Measurements from ENCODE around the gene TNFAIP8L1.
A peak's percentile ranks its signal among the peaks of the same experiment; 100 is the strongest.

TNFAIP8L1 gene

DNA sequence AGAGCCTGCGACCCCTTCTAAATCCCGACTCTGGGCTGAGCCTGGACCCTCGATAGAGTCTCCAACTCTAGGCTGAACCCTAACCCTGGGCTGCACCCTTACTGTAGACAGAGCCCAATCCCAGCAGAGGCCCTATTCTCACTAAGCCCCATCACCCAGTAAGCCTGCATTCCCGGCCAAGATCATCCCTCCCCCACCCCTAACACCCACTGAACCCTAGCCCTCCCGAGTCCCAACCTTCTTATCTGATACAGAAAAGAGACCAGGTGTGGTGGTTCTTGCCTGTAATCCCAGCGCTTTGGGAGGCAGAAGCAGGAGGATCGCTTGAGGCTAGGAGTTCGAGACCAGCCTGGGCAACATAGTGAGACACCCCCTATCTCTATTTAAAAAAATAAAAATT is 2.6 kb upstream of the TNFAIP8L1 start:
- Histone ChIP-seq H2AFZ (peak overlapping the region; percentile 80), H3K4me1 (no peaks in the 10 kb centered on the region), H3K36me3 (ENCODE audit: control insufficient read depth, insufficient read depth, low read length) (no peaks in the 10 kb centered on the region), H3K4me3 (ENCODE audit: low read depth, low read length) (peak overlapping the region; percentile 55), H3K27me3 (ENCODE audit: control insufficient read depth, insufficient read depth, low read length) (no peaks in the 10 kb centered on the region), H3K79me2 (no peaks in the 10 kb centered on the region), H3K9ac (no peak overlapping the region), H3K27ac (no peak overlapping the region), H3K4me2 (ENCODE audit: low read length) (peak overlapping the region; percentile 87), H3K9me3 (ENCODE audit: control insufficient read depth, low read length) (no peaks in the 10 kb centered on the region)
- TF ChIP-seq, protein P1, sequence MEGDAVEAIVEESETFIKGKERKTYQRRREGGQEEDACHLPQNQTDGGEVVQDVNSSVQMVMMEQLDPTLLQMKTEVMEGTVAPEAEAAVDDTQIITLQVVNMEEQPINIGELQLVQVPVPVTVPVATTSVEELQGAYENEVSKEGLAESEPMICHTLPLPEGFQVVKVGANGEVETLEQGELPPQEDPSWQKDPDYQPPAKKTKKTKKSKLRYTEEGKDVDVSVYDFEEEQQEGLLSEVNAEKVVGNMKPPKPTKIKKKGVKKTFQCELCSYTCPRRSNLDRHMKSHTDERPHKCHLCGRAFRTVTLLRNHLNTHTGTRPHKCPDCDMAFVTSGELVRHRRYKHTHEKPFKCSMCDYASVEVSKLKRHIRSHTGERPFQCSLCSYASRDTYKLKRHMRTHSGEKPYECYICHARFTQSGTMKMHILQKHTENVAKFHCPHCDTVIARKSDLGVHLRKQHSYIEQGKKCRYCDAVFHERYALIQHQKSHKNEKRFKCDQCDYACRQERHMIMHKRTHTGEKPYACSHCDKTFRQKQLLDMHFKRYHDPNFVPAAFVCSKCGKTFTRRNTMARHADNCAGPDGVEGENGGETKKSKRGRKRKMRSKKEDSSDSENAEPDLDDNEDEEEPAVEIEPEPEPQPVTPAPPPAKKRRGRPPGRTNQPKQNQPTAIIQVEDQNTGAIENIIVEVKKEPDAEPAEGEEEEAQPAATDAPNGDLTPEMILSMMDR (IDR thresholded peaks at IDR 0.05) = no peak

DNA sequence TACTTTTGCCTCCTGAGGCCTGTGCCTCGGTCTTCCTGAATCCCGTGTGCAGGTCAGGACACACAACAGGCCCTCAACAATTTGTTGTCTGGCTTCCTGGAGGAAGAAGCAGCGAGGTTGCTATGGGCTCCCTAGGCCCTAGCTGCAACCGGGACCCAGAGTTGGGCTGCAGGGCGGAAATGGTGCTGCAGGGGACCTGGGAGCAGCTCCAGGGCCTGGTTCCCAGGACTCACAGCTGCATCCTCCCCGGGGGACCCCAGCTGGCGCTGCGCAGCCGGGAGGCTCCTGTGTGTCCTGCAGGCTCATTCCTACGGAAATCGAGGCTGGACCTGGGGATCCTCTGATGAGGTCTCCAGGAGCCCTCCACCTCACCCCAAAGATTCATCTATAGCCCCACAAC is 999 bp upstream of the TNFAIP8L1 start:
- no peaks in the 10 kb centered on the region for H3K36me3 ChIP-seq (ENCODE audit: control insufficient read depth, insufficient read depth, low read length)
- no peaks in the 10 kb centered on the region for H3K4me1 ChIP-seq
- no peak overlapping the region for H3K4me2 ChIP-seq (ENCODE audit: low read length)
- H2AFZ ChIP-seq = peak overlapping the region; percentile 82
- no peak overlapping the region for H3K9ac ChIP-seq
- TF ChIP-seq, protein P1 (IDR thresholded peaks at IDR 0.05) = no peak
- no peak overlapping the region for H3K4me3 ChIP-seq (ENCODE audit: low read depth, low read length)
- H3K27me3 ChIP-seq (ENCODE audit: control insufficient read depth, insufficient read depth, low read length) = no peaks in the 10 kb centered on the region
- no peak overlapping the region for H3K27ac ChIP-seq
- no peaks in the 10 kb centered on the region for H3K9me3 ChIP-seq (ENCODE audit: control insufficient read depth, low read length)
- H3K79me2 ChIP-seq = no peaks in the 10 kb centered on the region

DNA sequence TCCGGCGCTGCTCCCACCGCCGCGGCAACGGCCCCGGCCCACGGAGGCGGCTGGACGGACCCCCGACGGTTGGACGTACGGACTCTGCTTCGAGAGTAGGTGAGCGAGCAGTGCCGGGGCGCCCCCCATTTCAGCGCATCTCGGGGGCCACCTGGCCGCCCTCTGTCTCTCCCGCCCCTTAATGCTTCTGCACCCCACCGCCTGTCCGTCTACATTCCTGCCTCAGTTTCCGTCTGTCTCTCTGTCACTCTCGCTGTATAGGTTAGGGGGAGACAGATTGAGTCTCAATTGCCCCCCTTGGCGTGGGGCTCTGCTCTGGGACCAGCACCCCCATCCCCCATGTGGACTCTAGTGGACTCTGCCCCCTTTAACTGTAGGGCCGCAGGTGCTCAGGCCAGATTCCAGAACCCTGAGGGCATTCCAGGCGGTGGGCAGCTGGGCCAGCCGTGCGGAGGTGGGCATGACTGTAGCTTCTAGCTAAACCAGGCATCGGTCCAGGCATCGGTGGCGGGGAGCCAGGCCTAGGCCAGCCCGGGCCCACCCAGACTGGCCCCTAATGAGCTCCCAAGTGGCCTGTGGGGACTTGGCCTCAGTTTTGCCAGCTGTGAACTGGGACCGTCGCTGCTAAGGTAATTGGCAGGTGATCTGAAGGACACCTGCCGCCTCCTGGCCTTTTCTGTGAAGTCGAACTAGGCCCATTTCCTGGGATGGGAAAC is 373 bp downstream of the TNFAIP8L1 start:
- peak overlapping the region; percentile 20 for H3K27ac ChIP-seq
- H3K4me2 ChIP-seq (ENCODE audit: low read length) = peak overlapping the region; percentile 68
- no peaks in the 10 kb centered on the region for H3K36me3 ChIP-seq (ENCODE audit: control insufficient read depth, insufficient read depth, low read length)
- H3K4me1 ChIP-seq = no peaks in the 10 kb centered on the region
- TF ChIP-seq, protein P1 (IDR thresholded peaks at IDR 0.05) = no peak
- H3K9ac ChIP-seq = no peak overlapping the region
- H3K27me3 ChIP-seq (ENCODE audit: control insufficient read depth, insufficient read depth, low read length) = no peaks in the 10 kb centered on the region
- peak overlapping the region; percentile 45 for H2AFZ ChIP-seq
- no peaks in the 10 kb centered on the region for H3K79me2 ChIP-seq
- no peaks in the 10 kb centered on the region for H3K9me3 ChIP-seq (ENCODE audit: control insufficient read depth, low read length)
- H3K4me3 ChIP-seq (ENCODE audit: low read depth, low read length) = peak overlapping the region; percentile 58

DNA sequence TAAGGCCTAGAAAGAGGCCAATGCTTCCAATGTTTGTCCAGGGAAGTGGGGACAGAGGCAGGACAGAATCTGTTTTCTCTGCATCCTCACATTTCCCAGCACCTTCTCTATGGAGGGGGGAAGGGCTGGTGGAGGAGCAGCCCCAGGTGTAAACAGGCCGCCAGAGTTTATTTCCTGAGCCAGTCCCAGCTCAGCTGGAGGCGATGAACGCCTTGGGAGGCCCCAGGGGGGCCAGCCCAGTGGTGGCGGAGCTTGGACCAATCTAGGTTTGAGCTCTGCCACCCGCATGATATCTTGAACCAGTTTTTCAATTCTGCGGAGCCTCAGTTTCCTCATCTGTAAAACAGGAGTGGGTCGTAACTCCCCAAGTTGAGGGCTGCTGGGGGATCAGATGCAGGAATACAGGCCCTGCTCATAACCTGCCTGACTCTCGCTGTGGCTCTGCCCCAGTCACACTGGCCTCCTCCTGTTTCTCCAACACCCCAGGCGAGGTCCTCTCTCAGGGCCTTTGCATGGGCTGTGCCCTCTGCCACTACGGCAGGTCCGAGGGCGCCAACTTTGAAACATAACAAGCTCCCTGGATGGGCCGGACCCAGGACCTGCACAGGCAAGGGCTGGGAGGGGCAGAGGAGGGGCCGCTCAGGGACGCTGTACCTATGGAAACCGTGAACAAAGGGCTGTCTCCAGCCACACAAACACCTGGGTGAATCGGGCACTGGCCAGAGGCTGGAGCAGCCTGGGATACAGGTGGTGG is 1.1 kb downstream of the TNFAIP8L1 start:
- Histone ChIP-seq H3K4me1 (no peaks in the 10 kb centered on the region), H3K27me3 (ENCODE audit: control insufficient read depth, insufficient read depth, low read length) (no peaks in the 10 kb centered on the region), H3K4me2 (ENCODE audit: low read length) (peak overlapping the region; percentile 68), H3K36me3 (ENCODE audit: control insufficient read depth, insufficient read depth, low read length) (no peaks in the 10 kb centered on the region), H3K4me3 (ENCODE audit: low read depth, low read length) (no peak overlapping the region), H3K79me2 (no peaks in the 10 kb centered on the region), H3K9me3 (ENCODE audit: control insufficient read depth, low read length) (no peaks in the 10 kb centered on the region), H2AFZ (no peak overlapping the region), H3K27ac (no peak overlapping the region), H3K9ac (no peak overlapping the region)
- TF ChIP-seq, protein P1 (IDR thresholded peaks at IDR 0.05) = no peak
